GM12878 (cell line): Measurements from ENCODE around the gene C16orf96. TPM values are rescaled to one million over a fixed set of nuclear protein-coding genes. Genes with fewer than 3 reads are reported as not detected.

Experiments
- ATAC-seq: fragments of 200-7000 bp; cut with Tn5 transposase; 3 replicates; pipeline ENCODE4 v1.9.1; 2020; ENCODE audit warnings: mild to moderate bottlenecking, moderate library complexity
- BruUV-seq: library from RNA; stranded (reverse); fragments of 400-500 nt; replicated peaks from 2 replicates; lab custom pipeline; 2021; lab: Mats Ljungman, UMichigan
- CTCF ChIA-PET: fragments of 300-600 bp; sonication (Branson Sonifier 250); formaldehyde crosslinking; extraction: SDS; loops from one replicate; lab custom pipeline; 2021; ENCODE audit warnings: inconsistent platforms; lab: Yijun Ruan, JAX
- POLR2A ChIA-PET: fragments of 350-600 bp; formaldehyde crosslinking; extraction: SDS; loops from one replicate; lab custom pipeline; 2021; ENCODE audit warnings: inconsistent platforms; lab: Charles Lee
- RAD21 ChIA-PET: fragments of 300-600 bp; sonication (Branson Sonifier 250); formaldehyde crosslinking; loops from one replicate; lab custom pipeline; 2023; ENCODE audit warnings: antibody characterized with exemption; ENCODE audit not compliant: unreplicated experiment; lab: Charles Lee
- SMC1A ChIA-PET: fragments of 300-600 bp; sonication (Branson Sonifier 250); formaldehyde crosslinking; loops from one replicate; lab custom pipeline; 2023; ENCODE audit not compliant: unreplicated experiment, uncharacterized antibody; lab: Charles Lee
- DNase-seq: peaks from one replicate; pipeline ENCODE4 v3.0.0-alpha.2; 2011; ENCODE audit warnings: low read depth, low spot score
- FAIRE-seq: peaks from 3 replicates; lab custom pipeline; 2011; peaks lifted over from hg19 to GRCh38; lab: Jason Lieb, UNC
- H2AFZ ChIP-seq: 2 replicates; pipeline ENCODE4 v1.6.0; 2011; ENCODE audit warnings: low read depth, low read length, control low read depth; ENCODE audit not compliant: control insufficient read depth
- H3K27ac ChIP-seq: 2 replicates; pipeline ENCODE4 v1.5.1; 2011; ENCODE audit warnings: control low read depth; ENCODE audit not compliant: control insufficient read depth, insufficient read depth
- H3K27me3 ChIP-seq, 2 experiments: replicated peaks in 1 of 2; 2 replicates each; pipeline versions ENCODE4 v1.6.0 to v1.6.1; 2011; ENCODE audit warnings: low read length in 1 of 2; ENCODE audit not compliant: control insufficient read depth in 2 of 2, insufficient read depth in 2 of 2
- H3K36me3 ChIP-seq, 2 experiments: 2 replicates each; pipeline ENCODE4 v1.5.1; 2011; ENCODE audit warnings: low read length in 1 of 2; ENCODE audit not compliant: control insufficient read depth in 2 of 2, insufficient read depth in 2 of 2
- H3K4me1 ChIP-seq: 2 replicates; pipeline ENCODE4 v1.6.1; 2011; ENCODE audit warnings: mild to moderate bottlenecking, low read length, moderate library complexity, mixed read lengths; ENCODE audit not compliant: control insufficient read depth, insufficient read depth
- H3K4me2 ChIP-seq: 2 replicates; pipeline ENCODE4 v1.6.0; 2011; ENCODE audit warnings: control low read depth; ENCODE audit not compliant: control insufficient read depth, insufficient read depth
- H3K4me3 ChIP-seq: fragments of 200-600 bp; sonication (generic); 2 replicates; pipeline ENCODE4 v1.5.1; 2016
- H3K79me2 ChIP-seq: 2 replicates; pipeline ENCODE4 v1.6.0; 2011; ENCODE audit warnings: low read length; ENCODE audit not compliant: control insufficient read depth, insufficient read depth
- H3K9ac ChIP-seq: 2 replicates; pipeline ENCODE4 v1.8.0; 2011; ENCODE audit warnings: low read length, control low read depth, mixed read lengths; ENCODE audit not compliant: control insufficient read depth, insufficient read depth
- H3K9me3 ChIP-seq: replicated peaks from 3 replicates; pipeline ENCODE4 v1.5.1; 2011; ENCODE audit warnings: mild to moderate bottlenecking, low read length; ENCODE audit not compliant: control insufficient read depth, insufficient read depth
- H4K20me1 ChIP-seq: 2 replicates; pipeline ENCODE4 v1.6.0; 2011; ENCODE audit not compliant: control insufficient read depth, insufficient read depth
- BCL11A ChIP-seq: IDR thresholded peaks from 2 replicates; pipeline ENCODE4 v1.6.1; 2011; ENCODE audit warnings: low read depth, low read length
- CREB1 ChIP-seq: IDR thresholded peaks from 2 replicates; pipeline ENCODE4 v1.6.1; 2012; ENCODE audit warnings: low read depth, mild to moderate bottlenecking, inconsistent platforms
- ZNF622 ChIP-seq: fragments of 450-650 bp; IDR thresholded peaks from 2 replicates; pipeline ENCODE4 v1.6.1; 2017; ENCODE audit warnings: mild to moderate bottlenecking, inconsistent platforms
- ZSCAN29 ChIP-seq: fragments of 450-650 bp; IDR thresholded peaks from 2 replicates; pipeline ENCODE4 v1.6.1; 2017; ENCODE audit warnings: mild to moderate bottlenecking, moderate library complexity
- WGBS: methylation state at CpG from one replicate; pipeline ENCODE4 v1.1.6; 2016; ENCODE audit warnings: low lambda C conversion rate; ENCODE audit not compliant: insufficient replicate concordance, insufficient coverage; ENCODE audit errors: missing lambda C conversion rate; 5-methylcytosine and 5-hydroxymethylcytosine counted together
- in situ Hi-C: fragments of 300-500 bp; cut with MboI; formaldehyde crosslinking; loops from 9 replicates; pipeline ENCODE4 v1.14.3; 2018; ENCODE audit warnings: mixed read lengths
- intact Hi-C: fragments of 100-400 bp; cut with micrococcal nuclease; formaldehyde crosslinking; loops from one replicate; pipeline ENCODE4 v1.14.2; 2022; ENCODE audit not compliant: unreplicated experiment
- polyA plus RNA-seq, 11 experiments: library from polyadenylated mRNA; depleted of rRNA in 4 of 11; unstranded in 6 of 11; stranded (reverse) in 5 of 11; fragments of >200 nt; fragmentation: Nextera tagmentation in 4 of 11; fragmentation: Illumina TruSeq in 1 of 11; extraction: Ambion mirVana in 4 of 11; extraction: Trizol in 1 of 11; gene quantifications; 1 replicate in 1 of 11; 2 replicates in 10 of 11; pipeline versions ENCODE4 v1.2.1 to v1.2.3, GENCODE V29; 2011 to 2016; ENCODE audit warnings: inconsistent platforms in 2 of 11, missing spikeins in 2 of 11, low read depth in 1 of 11
- total RNA-seq, 4 experiments: library from RNA; depleted of rRNA in 3 of 4; stranded (reverse); fragments of >200 nt in 3 of 4; fragmentation: Illumina TruSeq in 1 of 4; extraction: Trizol in 1 of 4; gene quantifications; 2 replicates each; pipeline versions ENCODE4 v1.2.1 to v1.2.3, GENCODE V29; 2013 to 2021
- TF ChIP-seq, protein P1 (sequence below): fragments of 450-650 bp; formaldehyde crosslinking; IDR thresholded peaks from 2 replicates; pipeline ENCODE4 v1.4.0; 2022; ENCODE audit warnings: mild to moderate bottlenecking, moderate library complexity

The C16orf96 gene
- total and polyA plus RNA-seq, 10 of the 15 experiments (the other 5 are each of a cell fraction or from before 2014, with no cell fraction given) = 0.01 to 0.08 (median 0.01) TPM; not detected in 7

DNA sequence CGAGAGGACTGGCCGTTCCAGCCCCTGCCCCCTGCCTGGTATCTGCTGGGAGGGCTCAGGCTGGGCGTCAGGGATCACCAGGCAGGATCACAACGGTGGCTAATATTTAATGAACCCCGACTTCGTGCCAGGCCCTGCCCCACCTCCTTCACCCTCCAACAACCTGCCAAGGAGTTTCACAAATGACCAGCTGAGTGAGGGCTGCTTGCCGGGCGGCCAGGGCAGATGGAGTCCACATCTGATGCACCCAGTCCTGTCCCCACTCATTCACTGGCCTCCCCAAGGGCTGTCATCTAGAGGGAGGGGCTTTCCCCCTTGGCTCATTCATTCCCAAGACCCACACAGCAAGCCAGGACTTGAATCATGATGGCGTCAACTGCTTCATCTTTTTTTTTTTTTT, 41.0 kb downstream of the C16orf96 start (continued):
- TF ChIP-seq, protein P1, sequence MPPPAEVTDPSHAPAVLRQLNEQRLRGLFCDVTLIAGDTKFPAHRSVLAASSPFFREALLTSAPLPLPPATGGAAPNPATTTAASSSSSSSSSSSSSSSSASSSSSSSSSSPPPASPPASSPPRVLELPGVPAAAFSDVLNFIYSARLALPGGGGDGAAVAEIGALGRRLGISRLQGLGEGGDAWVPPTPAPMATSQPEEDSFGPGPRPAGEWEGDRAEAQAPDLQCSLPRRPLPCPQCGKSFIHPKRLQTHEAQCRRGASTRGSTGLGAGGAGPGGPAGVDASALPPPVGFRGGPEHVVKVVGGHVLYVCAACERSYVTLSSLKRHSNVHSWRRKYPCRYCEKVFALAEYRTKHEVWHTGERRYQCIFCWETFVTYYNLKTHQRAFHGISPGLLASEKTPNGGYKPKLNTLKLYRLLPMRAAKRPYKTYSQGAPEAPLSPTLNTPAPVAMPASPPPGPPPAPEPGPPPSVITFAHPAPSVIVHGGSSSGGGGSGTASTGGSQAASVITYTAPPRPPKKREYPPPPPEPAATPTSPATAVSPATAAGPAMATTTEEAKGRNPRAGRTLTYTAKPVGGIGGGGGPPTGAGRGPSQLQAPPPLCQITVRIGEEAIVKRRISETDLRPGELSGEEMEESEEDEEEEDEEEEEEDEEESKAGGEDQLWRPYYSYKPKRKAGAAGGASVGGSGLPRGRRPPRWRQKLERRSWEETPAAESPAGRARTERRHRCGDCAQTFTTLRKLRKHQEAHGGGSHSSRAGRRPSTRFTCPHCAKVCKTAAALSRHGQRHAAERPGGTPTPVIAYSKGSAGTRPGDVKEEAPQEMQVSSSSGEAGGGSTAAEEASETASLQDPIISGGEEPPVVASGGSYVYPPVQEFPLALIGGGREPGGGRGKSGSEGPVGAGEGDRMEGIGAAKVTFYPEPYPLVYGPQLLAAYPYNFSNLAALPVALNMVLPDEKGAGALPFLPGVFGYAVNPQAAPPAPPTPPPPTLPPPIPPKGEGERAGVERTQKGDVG (CRISPR knock-in tag) = no peak
- no peak for TF ChIP-seq ZSCAN29
- no peak for TF ChIP-seq CREB1
- no peak for TF ChIP-seq BCL11A

DNA sequence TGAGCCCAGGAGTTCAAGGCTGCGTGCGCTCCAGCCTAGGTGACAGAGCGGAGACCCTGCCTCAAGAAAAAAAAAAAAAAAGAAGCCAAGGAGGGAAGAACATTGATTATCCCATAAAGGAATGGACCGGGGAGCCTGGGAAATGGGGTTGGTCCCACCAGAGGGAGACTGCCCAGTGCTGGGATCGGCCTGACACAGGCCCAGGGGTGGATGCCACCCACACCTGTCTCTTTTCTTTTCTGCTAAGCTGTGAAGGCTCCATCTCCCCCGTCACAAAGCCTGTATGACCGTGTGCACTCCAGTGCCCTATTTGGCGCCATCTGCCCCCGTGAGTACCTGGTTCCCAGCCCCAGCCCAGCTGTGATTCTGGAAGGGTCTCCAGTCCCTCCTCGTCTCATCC, 42.9 kb downstream of the C16orf96 start:
- Histone ChIP-seq H3K79me2 (no peaks in the 10 kb centered on the region), H3K27me3 (no peaks in the 10 kb centered on the region; a peak in 1 of 4 replicates), H4K20me1 (no peaks in the 10 kb centered on the region), H3K4me1 (no peaks in the 10 kb centered on the region), H3K4me2 (no peak overlapping the region), H3K4me3 (no peak overlapping the region), H3K9me3 (no peaks in the 10 kb centered on the region), H2AFZ (no peak overlapping the region), H3K27ac (no peak overlapping the region), H3K36me3 (no peaks in the 10 kb centered on the region), H3K9ac (no peak overlapping the region)
- 40% methylated on average over 7 of the region's 10 CpGs for WGBS
- BruUV-seq = no TSS peak
- FAIRE-seq = no peak
- in situ Hi-C loops (loop anchor here (10.0 kb wide), 1 partner anchor 64 kb away; the partner anchor contains the start of gene CDIP1), intact Hi-C loops (no loop called here)
- SMC1A ChIA-PET = no interaction called here
- no peak for DNase-seq
- no peak for TF ChIP-seq ZNF622
- CTCF ChIA-PET = interaction anchor here (1.1 to 1.6 kb wide), 2 partner anchors 12 to 25 kb away, joined by 3 to 4 read pairs; partner anchors contain the start of gene MGRN1
- RAD21 ChIA-PET = no interaction called here
- POLR2A ChIA-PET = no interaction called here
- no peak for ATAC-seq
